ENCODE results near the gene DHDDS. TPM values are rescaled to one million over a fixed set of nuclear protein-coding genes. Genes with fewer than 3 reads are reported as not detected.
A peak's percentile ranks its signal among the peaks of the same experiment; 100 is the strongest.

DHDDS gene
- total RNA-seq, 1 donor = 69.1 TPM

DNA sequence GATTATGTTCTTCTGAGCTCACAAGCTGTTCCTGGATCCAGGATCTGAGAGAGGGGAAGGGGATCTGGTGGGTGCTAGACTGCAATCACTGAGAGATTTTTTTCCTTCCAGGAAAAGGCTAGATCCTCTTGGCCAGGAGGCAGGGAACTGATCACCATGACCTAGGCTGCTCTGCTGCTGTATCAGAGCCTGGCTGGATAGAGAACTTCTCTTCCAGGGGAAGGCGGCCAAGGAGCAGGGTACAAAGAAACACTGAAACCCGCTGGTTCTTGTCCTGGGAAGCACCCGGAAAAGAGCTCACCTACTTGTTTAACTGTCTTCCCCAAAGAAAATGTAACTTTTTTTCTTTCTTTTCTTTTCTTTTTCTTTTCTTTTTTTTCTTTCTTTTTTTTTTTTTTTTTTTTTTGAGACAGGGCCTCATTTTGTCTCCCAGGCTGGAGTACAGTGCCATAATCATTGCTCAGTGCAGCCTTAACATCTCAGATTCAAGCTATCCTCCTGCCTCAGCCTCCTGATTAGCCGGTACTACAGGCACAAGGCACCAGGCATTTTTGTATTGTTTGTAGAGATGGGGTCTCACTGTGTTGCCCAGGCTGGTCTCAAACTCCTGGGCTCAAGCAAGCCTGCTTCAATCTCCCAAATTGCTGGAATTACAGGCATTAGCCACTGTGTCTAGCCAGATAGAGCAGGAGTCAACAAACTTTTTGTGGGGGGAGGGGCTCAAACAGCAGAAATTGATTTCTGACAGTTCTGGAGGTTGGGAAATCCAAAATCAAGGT, 85.1 kb downstream of the DHDDS start:
- H3K4me3 ChIP-seq (ENCODE audit: low read depth, low read length) = no peak overlapping the region

DNA sequence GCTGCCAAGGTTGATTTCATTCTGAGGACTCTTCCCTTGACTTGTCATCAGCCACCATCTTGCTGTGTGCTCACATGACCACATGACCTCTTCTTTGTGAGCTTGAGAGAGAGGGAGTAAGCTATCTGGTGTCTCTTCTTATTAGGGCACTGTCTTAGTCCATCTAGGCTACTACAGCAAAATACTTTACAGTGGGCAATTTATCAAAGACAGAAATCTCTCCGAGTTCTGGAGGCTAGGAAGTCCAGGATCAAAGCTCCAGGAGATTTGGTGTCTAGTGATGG, 85.6 kb downstream of the DHDDS start:
- TF ChIP-seq, protein P1, sequence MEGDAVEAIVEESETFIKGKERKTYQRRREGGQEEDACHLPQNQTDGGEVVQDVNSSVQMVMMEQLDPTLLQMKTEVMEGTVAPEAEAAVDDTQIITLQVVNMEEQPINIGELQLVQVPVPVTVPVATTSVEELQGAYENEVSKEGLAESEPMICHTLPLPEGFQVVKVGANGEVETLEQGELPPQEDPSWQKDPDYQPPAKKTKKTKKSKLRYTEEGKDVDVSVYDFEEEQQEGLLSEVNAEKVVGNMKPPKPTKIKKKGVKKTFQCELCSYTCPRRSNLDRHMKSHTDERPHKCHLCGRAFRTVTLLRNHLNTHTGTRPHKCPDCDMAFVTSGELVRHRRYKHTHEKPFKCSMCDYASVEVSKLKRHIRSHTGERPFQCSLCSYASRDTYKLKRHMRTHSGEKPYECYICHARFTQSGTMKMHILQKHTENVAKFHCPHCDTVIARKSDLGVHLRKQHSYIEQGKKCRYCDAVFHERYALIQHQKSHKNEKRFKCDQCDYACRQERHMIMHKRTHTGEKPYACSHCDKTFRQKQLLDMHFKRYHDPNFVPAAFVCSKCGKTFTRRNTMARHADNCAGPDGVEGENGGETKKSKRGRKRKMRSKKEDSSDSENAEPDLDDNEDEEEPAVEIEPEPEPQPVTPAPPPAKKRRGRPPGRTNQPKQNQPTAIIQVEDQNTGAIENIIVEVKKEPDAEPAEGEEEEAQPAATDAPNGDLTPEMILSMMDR (IDR thresholded peaks at IDR 0.05; ENCODE audit: insufficient read depth, low read depth, low read length) = no peak
- no peak for DNase-seq (ENCODE audit: low read depth)
- no peak overlapping the region for H3K4me3 ChIP-seq (ENCODE audit: low read depth, low read length)

More for the DNA sequence above, 85.1 kb downstream of the DHDDS start:
- TF ChIP-seq, protein P1 (IDR thresholded peaks at IDR 0.05; ENCODE audit: insufficient read depth, low read depth, low read length) = no peak
- DNase-seq (ENCODE audit: low read depth) = no peak

DNA sequence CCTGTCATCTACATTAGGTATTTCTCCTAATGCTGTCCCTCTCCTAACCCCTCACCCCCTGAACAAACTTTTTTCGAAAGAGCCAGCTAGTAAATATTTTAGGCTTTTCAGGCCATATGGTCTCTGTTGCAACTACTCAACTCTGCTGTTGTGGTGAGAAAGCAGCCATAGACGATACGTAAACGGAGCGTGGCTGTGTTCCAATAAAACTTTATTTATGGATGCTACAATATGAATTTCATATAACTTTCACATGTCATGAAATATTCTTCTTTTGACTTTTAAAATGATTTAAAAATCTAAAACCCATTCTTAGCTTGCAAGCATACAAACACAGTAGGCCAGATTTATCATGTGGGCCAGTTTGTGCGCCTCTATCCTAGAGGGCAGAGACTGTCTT, 86.2 kb downstream of the DHDDS start:
- TF ChIP-seq, protein P1 (IDR thresholded peaks at IDR 0.05; ENCODE audit: insufficient read depth, low read depth, low read length) = no peak
- DNase-seq (ENCODE audit: low read depth) = peak; percentile 16
- H3K4me3 ChIP-seq (ENCODE audit: low read depth, low read length) = no peak overlapping the region

DNA sequence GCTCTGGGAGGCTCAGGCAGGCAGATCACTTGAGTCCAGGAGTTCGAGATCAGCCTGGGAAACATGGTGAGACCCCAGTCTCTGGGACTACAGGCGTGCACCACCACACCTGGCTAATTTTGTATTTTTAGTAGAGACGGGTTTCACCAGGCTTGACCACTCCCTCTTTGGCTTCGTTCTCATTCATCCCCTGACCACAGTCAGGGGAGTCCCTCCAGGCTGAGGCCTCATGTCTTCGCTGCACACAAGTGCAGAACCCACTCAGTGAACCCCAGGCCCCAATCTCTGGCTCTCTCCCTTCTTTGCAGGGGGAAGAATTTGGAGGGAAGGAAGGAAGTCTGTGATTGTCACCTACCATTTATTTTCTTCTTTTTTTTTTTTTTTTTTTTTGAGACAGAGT, 88.2 kb downstream of the DHDDS start:
- DNase-seq (ENCODE audit: low read depth) = no peak
- TF ChIP-seq, protein P1 (IDR thresholded peaks at IDR 0.05; ENCODE audit: insufficient read depth, low read depth, low read length) = no peak
- no peak overlapping the region for H3K4me3 ChIP-seq (ENCODE audit: low read depth, low read length)

Other genes starting within 250 kb of the DHDDS start
- not detected in 2 replicates for gene CATSPER4, start 241.7 kb upstream of the DHDDS start, total RNA-seq
- gene CEP85, start 198.1 kb upstream of the DHDDS start, total RNA-seq = 9.3 and 13.0 TPM in 2 replicates
- 18.1 and 26.4 TPM in 2 replicates for gene SH3BGRL3, start 152.2 kb upstream of the DHDDS start, total RNA-seq
- gene UBXN11, start 125.7 kb upstream of the DHDDS start, total RNA-seq = 2.9 and 5.6 TPM in 2 replicates
- gene CD52, start 114.4 kb upstream of the DHDDS start, total RNA-seq = not detected in 2 replicates
- gene CRYBG2, start 78.2 kb upstream of the DHDDS start, total RNA-seq = not detected in 2 replicates
- not detected in 2 replicates for gene ZNF683, start 59.6 kb upstream of the DHDDS start, total RNA-seq
- not detected in 2 replicates for gene LIN28A, start 21.5 kb upstream of the DHDDS start, total RNA-seq
- gene HMGN2, start 40.1 kb downstream of the DHDDS start, total RNA-seq = 223 and 252 TPM in 2 replicates
- gene RPS6KA1, start 97.4 kb downstream of the DHDDS start, total RNA-seq = 3.2 and 6.9 TPM in 2 replicates

All from fibroblast of villous mesenchyme (primary cell).